NCI-H2029 (cell line): ENCODE measurements around the gene SGPL1.

Experiments
- DNase-seq: peaks from one replicate; lab custom pipeline; 2025; lab: John Stamatoyannopoulos, UW

SGPL1 gene

GRCh38 chr10:70780772-70781171 is 35.0 kb upstream of the SGPL1 start:
- no peak for DNase-seq

- DNase-seq: no peak
Measured at GRCh38 chr10:70781461-70782051, 34.2 kb upstream of the SGPL1 start.

GRCh38 chr10:70782086-70782745 is 33.5 kb upstream of the SGPL1 start:
- no peak for DNase-seq

GRCh38 chr10:70782746-70783680 is 32.7 kb upstream of the SGPL1 start:
- DNase-seq: no peak

- DNase-seq: no peak
Measured at GRCh38 chr10:70784016-70784415, 31.7 kb upstream of the SGPL1 start.

GRCh38 chr10:70784471-70784870 is 31.3 kb upstream of the SGPL1 start:
- DNase-seq: no peak

GRCh38 chr10:70785190-70785589 is 30.6 kb upstream of the SGPL1 start, which contains the start of gene TBATA:
Gene TBATA, minus strand, starts transcription at chr10:70785377. Its CDS starts 1,998 bp downstream, at chr10:70783379.
- DNase-seq: no peak

- DNase-seq: no peak
Measured at GRCh38 chr10:70786799-70787415, 28.8 kb upstream of the SGPL1 start.

GRCh38 chr10:70791386-70792039 is 24.2 kb upstream of the SGPL1 start:
- DNase-seq: no peak

GRCh38 chr10:70795613-70796012 is 20.1 kb upstream of the SGPL1 start:
- DNase-seq: no peak

- no peak for DNase-seq
Measured at GRCh38 chr10:70797840-70798239, 17.9 kb upstream of the SGPL1 start.

GRCh38 chr10:70799124-70799523 is 16.6 kb upstream of the SGPL1 start:
- DNase-seq: no peak

- DNase-seq: no peak
Measured at GRCh38 chr10:70801854-70802253, 13.9 kb upstream of the SGPL1 start.

- DNase-seq: peak; percentile 90
Measured at GRCh38 chr10:70803775-70804420, 11.8 kb upstream of the SGPL1 start.

- DNase-seq: peak; percentile 60
Measured at GRCh38 chr10:70804421-70804808, 11.3 kb upstream of the SGPL1 start.

GRCh38 chr10:70805619-70806215 is 10.0 kb upstream of the SGPL1 start:
- DNase-seq: no peak

- no peak for DNase-seq
Measured at GRCh38 chr10:70806841-70807240, 8.9 kb upstream of the SGPL1 start.

- no peak for DNase-seq
Measured at GRCh38 chr10:70807556-70807955, 8.2 kb upstream of the SGPL1 start.

GRCh38 chr10:70809011-70809611 is 6.6 kb upstream of the SGPL1 start:
- no peak for DNase-seq

- DNase-seq: no peak
Measured at GRCh38 chr10:70809726-70810125, 6.0 kb upstream of the SGPL1 start.
